GM18951 (cell line): ENCODE data around the gene SF3A2.

Source experiments
- POLR2A ChIP-seq: IDR thresholded peaks from 4 replicates; pipeline ENCODE4 v1.6.1; 2011; ENCODE audit warnings: mild to moderate bottlenecking; ENCODE audit not compliant: insufficient read length, insufficient read depth; ENCODE audit errors: extremely low read depth
- in situ Hi-C: fragments of 300-500 bp; cut with MboI; formaldehyde crosslinking; loops from one replicate; pipeline ENCODE4 v1.12.0; 2022; ENCODE audit warnings: low sequenced_read_pairs, mixed read lengths, inconsistent platforms; ENCODE audit not compliant: unreplicated experiment

Gene SF3A2

DNA sequence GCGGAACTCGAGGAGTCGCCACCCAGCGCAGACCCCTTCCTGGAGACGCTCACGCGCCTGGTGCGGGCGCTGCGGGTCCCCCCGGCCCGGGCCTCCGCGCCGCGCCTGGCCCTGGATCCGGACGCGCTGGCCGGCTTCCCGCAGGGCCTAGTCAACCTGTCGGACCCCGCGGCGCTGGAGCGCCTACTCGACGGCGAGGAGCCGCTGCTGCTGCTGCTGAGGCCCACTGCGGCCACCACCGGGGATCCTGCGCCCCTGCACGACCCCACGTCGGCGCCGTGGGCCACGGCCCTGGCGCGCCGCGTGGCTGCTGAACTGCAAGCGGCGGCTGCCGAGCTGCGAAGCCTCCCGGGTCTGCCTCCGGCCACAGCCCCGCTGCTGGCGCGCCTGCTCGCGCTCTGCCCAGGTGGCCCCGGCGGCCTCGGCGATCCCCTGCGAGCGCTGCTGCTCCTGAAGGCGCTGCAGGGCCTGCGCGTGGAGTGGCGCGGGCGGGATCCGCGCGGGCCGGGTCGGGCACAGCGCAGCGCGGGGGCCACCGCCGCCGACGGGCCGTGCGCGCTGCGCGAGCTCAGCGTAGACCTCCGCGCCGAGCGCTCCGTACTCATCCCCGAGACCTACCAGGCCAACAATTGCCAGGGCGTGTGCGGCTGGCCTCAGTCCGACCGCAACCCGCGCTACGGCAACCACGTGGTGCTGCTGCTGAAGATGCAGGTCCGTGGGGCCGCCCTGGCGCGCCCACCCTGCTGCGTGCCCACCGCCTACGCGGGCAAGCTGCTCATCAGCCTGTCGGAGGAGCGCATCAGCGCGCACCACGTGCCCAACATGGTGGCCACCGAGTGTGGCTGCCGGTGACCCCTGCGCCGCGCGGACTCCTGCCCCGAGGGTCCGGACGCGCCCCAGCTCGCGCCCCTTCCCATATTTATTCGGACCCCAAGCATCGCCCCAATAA, 14.8 kb downstream of the SF3A2 start:
- TF ChIP-seq POLR2A = no peak
- in situ Hi-C loops = no loop called here

DNA sequence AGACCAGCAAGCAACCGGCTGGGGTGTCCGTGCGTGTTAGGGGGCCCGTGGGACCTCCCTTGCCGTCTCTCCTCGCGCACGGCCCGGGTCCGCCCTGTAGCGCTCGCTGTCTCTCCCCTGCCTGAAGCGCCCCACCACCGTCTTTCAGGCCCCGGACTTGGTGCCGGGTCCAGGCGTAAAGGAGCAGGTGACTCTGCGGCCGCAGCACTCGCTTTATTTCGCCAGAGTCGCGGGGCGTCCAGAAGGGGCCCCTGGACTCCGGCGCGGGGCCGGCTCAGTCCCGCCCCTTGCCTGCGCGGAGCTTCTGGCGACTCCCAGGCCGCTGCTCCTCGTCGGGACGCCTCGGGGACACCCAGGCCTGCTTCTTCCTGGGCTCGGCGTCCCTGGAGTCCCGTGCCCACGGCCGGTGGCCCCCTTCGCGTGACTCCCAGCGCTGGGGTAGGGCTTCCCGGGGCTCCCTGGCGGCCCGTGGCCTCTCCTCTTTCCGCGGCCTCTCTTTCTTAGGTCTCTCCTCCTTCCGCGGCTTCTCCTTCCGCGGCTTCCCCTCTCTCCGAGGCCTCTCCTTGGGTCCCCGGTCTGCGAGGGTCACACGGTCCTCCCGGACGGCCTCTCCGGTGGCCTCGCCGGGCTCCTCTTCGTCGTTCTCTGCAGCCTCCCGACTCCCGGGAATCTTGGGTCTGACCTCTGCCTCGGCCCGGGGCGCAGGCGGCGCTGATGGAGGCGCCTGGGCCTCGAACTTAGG, 15.6 kb downstream of the SF3A2 start:
- in situ Hi-C loops = no loop called here
- no peak for TF ChIP-seq POLR2A

DNA sequence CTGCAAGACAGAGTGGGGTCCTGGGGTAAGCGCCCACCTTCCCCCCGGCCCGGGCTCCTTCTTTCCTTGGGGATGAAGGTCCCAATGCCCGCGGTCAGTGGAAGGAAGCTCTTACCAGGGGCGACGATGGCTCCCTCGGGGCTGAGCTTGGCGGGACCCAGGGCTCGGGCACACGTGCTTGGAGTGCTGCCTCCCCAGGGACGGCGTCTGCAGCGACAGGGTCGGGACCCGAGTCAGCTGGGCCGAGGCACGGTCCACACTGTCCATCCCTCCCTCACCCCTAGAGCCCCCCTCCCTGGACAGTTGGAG, 16.1 kb downstream of the SF3A2 start:
- in situ Hi-C loops = no loop called here
- no peak for TF ChIP-seq POLR2A

DNA sequence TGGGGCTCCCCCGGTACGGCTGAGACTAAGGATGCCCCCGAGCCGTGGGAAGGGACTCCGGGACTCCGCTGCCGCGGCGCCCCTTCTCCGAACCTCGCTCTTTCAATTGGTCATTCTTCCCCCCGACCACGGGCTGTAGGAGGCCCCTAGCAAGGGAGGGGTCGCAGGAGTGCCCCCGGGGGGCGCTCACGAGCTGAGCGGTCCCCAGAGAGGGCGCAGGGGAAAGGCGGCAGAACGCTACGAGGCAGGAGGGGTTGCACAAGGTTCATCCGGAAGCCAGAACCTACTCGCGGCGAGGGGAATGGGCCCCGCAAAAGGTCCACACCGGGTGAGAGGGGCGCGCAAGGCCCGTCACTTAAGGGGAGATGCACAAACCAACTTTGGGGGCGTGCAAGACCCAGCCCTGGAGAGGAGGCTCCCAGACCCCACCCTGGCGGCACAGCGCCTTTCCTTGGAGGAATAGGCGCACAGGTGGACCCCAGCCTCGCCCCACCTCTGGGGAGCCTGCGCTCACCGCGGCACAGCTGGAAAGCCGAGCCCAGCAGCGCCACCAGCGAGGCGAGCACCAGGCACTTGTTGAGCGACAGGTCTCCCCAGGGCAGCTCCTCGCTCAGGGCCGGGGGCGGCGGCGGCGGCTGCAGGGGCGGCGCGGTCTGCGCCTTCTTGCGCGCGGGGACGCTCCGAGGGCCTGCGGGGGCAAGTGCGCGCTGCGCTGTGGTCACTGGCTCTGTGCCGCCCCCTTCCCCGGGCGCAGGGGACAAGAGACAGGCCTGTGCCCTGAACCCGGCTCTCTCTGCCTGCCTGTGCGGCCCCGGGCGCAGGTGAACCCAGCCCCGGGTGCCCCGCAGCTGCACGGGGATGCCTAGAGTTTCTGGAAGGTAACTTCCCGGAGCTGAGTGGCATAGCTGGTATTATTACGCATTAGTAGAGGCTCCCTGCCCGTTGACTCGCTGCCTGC, 16.8 kb downstream of the SF3A2 start:
- in situ Hi-C loops = no loop called here

DNA sequence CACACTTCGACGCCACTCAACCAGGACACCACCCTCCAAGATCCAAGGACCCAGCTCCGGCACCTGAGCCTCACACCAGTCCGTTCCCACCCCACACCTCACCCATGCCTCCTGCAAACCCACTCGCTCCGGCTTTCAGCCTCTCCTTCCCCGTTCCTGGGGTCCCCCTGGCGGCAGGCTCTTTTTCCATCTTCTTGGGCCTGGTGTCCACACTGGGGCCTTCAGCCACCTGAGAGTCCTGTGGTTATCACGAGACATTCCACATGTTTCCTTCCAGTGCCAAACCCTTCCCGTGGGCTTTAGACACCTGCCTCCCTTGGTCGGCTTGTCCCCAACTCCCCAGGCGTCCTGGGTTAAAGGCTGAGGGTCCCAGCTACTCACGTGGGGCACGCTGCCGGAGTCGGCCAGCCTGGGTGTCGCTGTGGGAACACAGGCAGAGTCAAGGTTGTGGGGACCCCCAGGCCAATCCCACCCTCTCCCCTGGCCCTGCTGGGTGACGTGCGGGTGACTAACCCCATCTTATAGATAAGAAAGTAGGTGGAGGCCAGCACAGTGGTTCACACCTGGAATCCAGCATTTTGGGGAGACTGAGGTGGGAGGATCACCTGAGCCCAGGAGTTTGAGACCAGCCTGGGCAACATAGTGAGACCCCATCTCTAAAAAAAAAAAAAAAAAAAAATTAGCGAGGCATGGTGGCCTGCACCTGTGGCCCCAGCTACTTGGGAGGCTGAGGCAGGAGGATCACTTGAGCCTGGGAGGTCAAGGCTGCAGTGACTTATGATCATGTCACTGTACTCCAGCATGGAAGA, 17.6 kb downstream of the SF3A2 start:
- in situ Hi-C loops = no loop called here
- no peak for TF ChIP-seq POLR2A

More for the DNA sequence above, 16.8 kb downstream of the SF3A2 start:
- no peak for TF ChIP-seq POLR2A

DNA sequence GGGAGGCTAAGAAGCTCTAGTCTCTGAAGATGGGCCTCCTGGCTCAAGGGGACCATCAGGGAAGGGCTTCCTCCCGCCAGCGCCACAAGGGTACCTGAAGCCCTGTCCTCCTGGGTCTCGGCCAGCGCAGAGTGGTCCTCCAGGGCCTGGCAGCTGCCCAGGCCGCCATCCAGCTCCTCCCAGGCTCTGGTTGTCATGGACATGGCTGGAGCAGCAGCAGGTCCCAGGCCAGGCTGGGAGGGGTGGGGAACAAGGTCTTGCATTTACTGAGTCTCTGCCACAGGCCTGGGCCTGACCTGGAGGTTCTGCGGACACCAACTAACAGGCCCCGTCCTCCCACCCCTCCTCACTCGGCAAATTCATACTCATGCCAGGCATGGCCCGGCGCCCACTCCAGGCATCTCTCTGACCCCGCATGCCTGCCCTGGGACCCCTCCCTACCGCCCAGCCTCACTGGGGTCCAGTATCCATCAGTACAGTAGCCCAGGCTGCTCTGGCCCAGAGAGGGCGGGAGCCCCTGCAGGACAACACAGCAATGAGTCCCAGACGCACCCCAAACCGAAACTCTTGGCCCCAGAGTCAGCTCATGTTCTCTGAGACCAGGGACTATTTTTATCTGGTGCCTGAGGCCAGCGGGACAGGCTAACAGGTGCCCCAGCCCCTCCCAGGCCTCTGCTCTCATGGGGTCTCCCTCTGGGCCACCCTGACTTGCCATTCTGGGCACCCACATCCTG, 18.7 kb downstream of the SF3A2 start:
- TF ChIP-seq POLR2A = no peak

DNA sequence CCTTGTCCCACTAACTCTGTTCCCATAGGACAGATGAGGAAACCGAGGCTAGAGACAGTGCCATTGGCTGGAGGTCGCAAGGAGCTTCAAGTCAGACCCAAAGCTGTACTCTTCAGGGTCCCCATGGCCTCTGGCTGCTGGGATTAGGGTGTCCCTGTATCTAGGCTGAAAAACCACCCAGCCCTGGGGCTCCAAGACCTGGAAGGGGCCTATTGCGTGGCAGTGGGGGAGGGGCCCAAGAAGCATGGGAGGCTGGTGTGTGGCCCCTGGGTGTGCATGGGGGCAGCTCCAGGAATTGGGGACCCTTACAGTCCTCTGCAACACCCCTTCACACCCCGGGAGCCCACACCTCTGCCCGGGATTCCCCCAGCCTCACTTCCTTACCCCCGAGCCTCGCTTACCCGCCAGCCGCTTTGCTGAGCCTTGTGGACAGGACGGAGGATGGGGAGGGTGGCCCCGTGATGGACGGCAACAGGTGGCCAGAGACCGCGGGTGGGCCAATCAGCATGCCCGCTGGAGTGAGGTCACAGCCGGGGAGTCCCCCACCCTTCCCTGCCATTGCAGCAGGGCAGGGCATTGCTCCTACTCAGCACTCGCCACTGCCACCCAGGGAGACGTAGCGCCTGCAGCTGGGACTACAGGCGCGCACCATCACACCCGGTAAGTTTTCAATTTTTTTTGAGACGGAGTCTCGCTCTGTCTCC, 19.5 kb downstream of the SF3A2 start, which contains the start of gene JSRP1:
Gene JSRP1, minus strand, starts transcription at position 436 of the 704 bp plus-strand sequence. CDS start 1,103 bp downstream, outside the sequence.
- TF ChIP-seq POLR2A = no peak
- in situ Hi-C loops = no loop called here

More for the DNA sequence above, 18.7 kb downstream of the SF3A2 start:
- in situ Hi-C loops = no loop called here

DNA sequence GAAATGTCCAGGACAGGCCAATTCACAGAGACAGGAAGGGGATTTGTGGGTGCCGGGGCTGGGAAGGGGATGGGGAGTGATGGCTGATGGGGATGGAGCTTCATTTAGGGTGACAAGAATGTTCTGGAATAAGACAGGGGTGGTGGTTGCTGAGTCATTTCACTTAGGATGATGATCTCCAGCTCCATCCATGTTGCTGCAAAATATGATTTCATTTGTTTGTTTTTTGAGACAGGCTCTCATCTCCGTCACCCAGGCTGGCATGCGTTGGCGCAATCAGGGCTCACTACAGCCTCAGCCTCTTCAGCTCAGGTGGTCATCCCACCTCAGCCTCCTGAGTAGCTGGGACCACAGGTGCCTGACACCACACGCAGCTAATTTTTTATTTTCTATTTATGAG, 22.7 kb downstream of the SF3A2 start:
- no peak for TF ChIP-seq POLR2A
- in situ Hi-C loops = no loop called here

DNA sequence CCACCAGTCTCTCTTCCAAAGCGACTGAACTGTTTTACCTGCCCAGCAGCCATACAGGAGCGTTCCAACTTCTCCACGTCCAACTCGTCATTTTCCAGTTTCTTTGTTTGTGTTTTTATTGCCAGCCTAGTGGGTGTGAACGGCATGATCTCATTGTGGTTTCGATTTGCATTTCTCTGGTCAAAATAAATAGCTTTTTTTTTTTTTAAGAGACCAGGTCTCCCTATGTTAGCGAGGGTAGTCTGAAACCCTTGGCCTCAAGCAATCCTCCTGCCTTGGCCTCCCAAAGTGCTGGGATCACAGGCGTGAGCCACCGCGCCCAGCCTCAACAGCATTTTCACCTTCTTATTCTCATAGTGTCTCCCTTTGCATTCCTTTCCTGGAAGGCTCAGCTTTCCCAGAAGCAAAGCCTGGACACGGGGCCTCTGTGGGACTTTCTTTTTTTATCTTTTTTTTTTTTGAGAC, 23.7 kb downstream of the SF3A2 start:
- in situ Hi-C loops = no loop called here
- no peak for TF ChIP-seq POLR2A

DNA sequence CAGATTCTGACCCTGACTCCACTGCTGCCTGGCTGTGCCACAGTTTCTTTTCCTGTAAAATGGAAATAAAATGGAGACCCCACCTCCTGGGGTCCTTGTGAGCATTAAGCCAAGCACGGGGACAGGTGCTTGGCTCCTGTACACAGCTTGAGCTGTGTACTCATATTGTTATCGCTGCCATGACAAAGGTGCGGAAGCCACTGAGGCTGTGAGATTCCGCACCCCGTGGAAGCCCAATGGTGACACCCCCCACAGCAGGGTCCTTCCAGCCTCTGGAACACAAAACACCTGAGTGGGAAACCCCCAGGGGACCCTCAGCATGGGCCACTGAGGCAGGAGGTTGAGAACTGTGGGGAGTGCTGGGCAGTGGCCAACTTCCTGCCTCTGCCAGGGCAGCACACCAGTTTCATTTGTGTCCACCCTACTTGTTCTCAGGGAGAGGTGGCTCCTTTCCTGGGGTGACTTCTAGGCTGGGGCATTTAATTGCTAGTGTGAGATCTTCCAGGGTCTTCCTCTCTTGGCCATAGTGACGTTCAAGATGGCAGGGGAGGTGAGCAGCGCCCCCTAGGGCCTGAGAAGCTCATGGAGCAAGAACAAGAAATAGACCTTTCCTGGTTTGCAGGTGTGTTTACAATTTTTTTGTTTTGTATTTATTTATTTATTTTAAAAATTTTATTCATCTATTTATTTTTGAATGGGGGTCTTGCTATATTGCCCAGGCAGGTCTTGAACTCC, 25.0 kb downstream of the SF3A2 start:
- in situ Hi-C loops = no loop called here
- no peak for TF ChIP-seq POLR2A
